AG10803 (cell line): ENCODE data around the gene RAB11B.

Experiments used
- DNase-seq: peaks from one replicate; pipeline ENCODE4 v3.0.0; 2010; ENCODE audit warnings: low read depth
- H3K4me3 ChIP-seq: 2 replicates; pipeline ENCODE4 v1.5.1; 2011; ENCODE audit warnings: mild to moderate bottlenecking, low read length, control low read depth
- CTCF ChIP-seq: conservative IDR thresholded peaks from 2 replicates; pipeline ENCODE4 v1.5.1; 2011; ENCODE audit warnings: mild to moderate bottlenecking, low read length, control low read depth, inconsistent platforms

The RAB11B gene

GRCh38 chr19:8355631-8356402, 34.3 kb upstream of the RAB11B start:
- TF ChIP-seq CTCF = no peak
- DNase-seq = peak; percentile 96
- no peak overlapping the region for H3K4me3 ChIP-seq

GRCh38 chr19:8357007-8357521, 33.1 kb upstream of the RAB11B start:
- DNase-seq = no peak
- H3K4me3 ChIP-seq = no peak overlapping the region
- TF ChIP-seq CTCF = no peak

- DNase-seq = no peak
- no peak for TF ChIP-seq CTCF
- no peak overlapping the region for H3K4me3 ChIP-seq
These were observed 31.2 kb upstream of the RAB11B start for GRCh38 chr19:8358948-8359347.

GRCh38 chr19:8360196-8360595, 30.0 kb upstream of the RAB11B start:
- no peak for TF ChIP-seq CTCF
- no peak overlapping the region for H3K4me3 ChIP-seq
- DNase-seq = no peak

GRCh38 chr19:8361921-8362793, 28.0 kb upstream of the RAB11B start:
- no peak for TF ChIP-seq CTCF
- H3K4me3 ChIP-seq = no peak overlapping the region
- peak; percentile 98 for DNase-seq

GRCh38 chr19:8363803-8364771, 26.1 kb upstream of the RAB11B start, which contains the start of gene ANGPTL4:
Gene ANGPTL4 (plus strand): TSS chr19:8364155. CDS start chr19:8364322, 167 bp downstream.
- peak; percentile 74 for DNase-seq
- peak within 1 kb of the TSS; percentile 62 for H3K4me3 ChIP-seq
- TF ChIP-seq CTCF = peak; percentile 36
